Astrocyte (in vitro differentiated cells and primary cell): ENCODE data around the gene LRP1B. TPM values are rescaled to one million over a fixed set of nuclear protein-coding genes. Genes with fewer than 3 reads are reported as not detected.

Experiments used
- DNase-seq: peaks from one replicate; pipeline ENCODE4 v3.0.0-alpha.2; 2010; ENCODE audit warnings: low read depth
- FAIRE-seq: peaks from 2 replicates; lab custom pipeline; 2011; peaks lifted over from hg19 to GRCh38; lab: Jason Lieb, UNC
- H2AFZ ChIP-seq: 2 replicates; pipeline ENCODE4 v1.6.0; 2012; ENCODE audit warnings: low read depth, low read length, inconsistent platforms
- H3K27ac ChIP-seq: 2 replicates; pipeline ENCODE4 v1.5.1; 2011; ENCODE audit warnings: low read depth, low read length, inconsistent platforms
- H3K27me3 ChIP-seq: 2 replicates; pipeline ENCODE4 v1.6.0; 2011; ENCODE audit warnings: low read length, inconsistent platforms; ENCODE audit not compliant: insufficient read depth
- H3K36me3 ChIP-seq: 2 replicates; pipeline ENCODE4 v1.5.1; 2011; ENCODE audit warnings: low read length, inconsistent platforms; ENCODE audit not compliant: insufficient read depth
- H3K4me1 ChIP-seq: 2 replicates; pipeline ENCODE4 v1.5.1; 2011; ENCODE audit warnings: low read length, inconsistent platforms; ENCODE audit not compliant: insufficient read depth
- H3K4me2 ChIP-seq: 2 replicates; pipeline ENCODE4 v1.6.0; 2012; ENCODE audit warnings: low read length, inconsistent platforms
- H3K4me3 ChIP-seq: 2 replicates; pipeline ENCODE4 v1.5.1; 2011; ENCODE audit warnings: low read depth, mild to moderate bottlenecking, low read length, inconsistent platforms; ENCODE audit not compliant: insufficient read depth
- H3K79me2 ChIP-seq: 2 replicates; pipeline ENCODE4 v1.6.0; 2012; ENCODE audit warnings: mild to moderate bottlenecking, low read length, inconsistent platforms; ENCODE audit not compliant: insufficient read depth
- H3K9ac ChIP-seq: 2 replicates; pipeline ENCODE4 v1.6.0; 2012; ENCODE audit warnings: mild to moderate bottlenecking, low read length, inconsistent platforms
- H3K9me3 ChIP-seq: 2 replicates; pipeline ENCODE4 v1.5.1; 2012; ENCODE audit warnings: low read depth, mild to moderate bottlenecking, low read length, inconsistent platforms; ENCODE audit not compliant: insufficient read depth
- H4K20me1 ChIP-seq: 2 replicates; pipeline ENCODE4 v1.6.0; 2012; ENCODE audit warnings: low read length, inconsistent platforms; ENCODE audit not compliant: insufficient read depth
- H3K27ac Mint-ChIP-seq: one replicate; pipeline ENCODE4 v1.8.0; 2021; ENCODE audit warnings: mild to moderate bottlenecking, mixed read lengths; ENCODE audit not compliant: unreplicated experiment
- H3K27me3 Mint-ChIP-seq: one replicate; pipeline ENCODE4 v1.8.0; 2021; ENCODE audit warnings: low read depth, mixed read lengths; ENCODE audit not compliant: unreplicated experiment
- H3K36me3 Mint-ChIP-seq: one replicate; pipeline ENCODE4 v1.8.0; 2021; ENCODE audit warnings: low read depth, mixed read lengths; ENCODE audit not compliant: unreplicated experiment
- H3K4me1 Mint-ChIP-seq: one replicate; pipeline ENCODE4 v1.8.0; 2021; ENCODE audit warnings: low read depth, mixed read lengths; ENCODE audit not compliant: unreplicated experiment
- H3K4me3 Mint-ChIP-seq: one replicate; pipeline ENCODE4 v1.8.0; 2021; ENCODE audit warnings: mild to moderate bottlenecking, moderate library complexity, mixed read lengths; ENCODE audit not compliant: unreplicated experiment
- H3K9me3 Mint-ChIP-seq: one replicate; pipeline ENCODE4 v1.8.0; 2021; ENCODE audit warnings: mild to moderate bottlenecking, mixed read lengths; ENCODE audit not compliant: unreplicated experiment
- CTCF ChIP-seq: IDR thresholded peaks from 2 replicates; pipeline ENCODE4 v1.5.1; 2011; ENCODE audit warnings: low read depth, mild to moderate bottlenecking, inconsistent platforms, low read length, moderate library complexity; ENCODE audit not compliant: insufficient read depth
- EZH2 ChIP-seq: IDR thresholded peaks from 2 replicates; pipeline ENCODE4 v1.6.1; 2012; ENCODE audit warnings: mild to moderate bottlenecking, low read length, inconsistent platforms; ENCODE audit not compliant: insufficient read depth
- total RNA-seq: library from RNA; stranded (reverse); gene quantifications from 2 replicates; pipeline ENCODE4 v1.2.1, GENCODE V29; 2021

The LRP1B gene
- total RNA-seq, 1 donor from 2014 or later: 1.5 TPM

- no peak for TF ChIP-seq EZH2
- TF ChIP-seq CTCF: no peak
- Mint-ChIP-seq H3K36me3 (no peaks in the 10 kb centered on the region), H3K4me1 (no peaks in the 10 kb centered on the region), H3K9me3 (no peaks in the 10 kb centered on the region), H3K4me3 (no peak overlapping the region), H3K27ac (no peak overlapping the region), H3K27me3 (no peaks in the 10 kb centered on the region)
- no peak for FAIRE-seq
- H3K36me3 ChIP-seq: no peaks in the 10 kb centered on the region
- no peak overlapping the region for H2AFZ ChIP-seq
- H3K27me3 ChIP-seq: no peaks in the 10 kb centered on the region
- H4K20me1 ChIP-seq: no peaks in the 10 kb centered on the region
- no peaks in the 10 kb centered on the region for H3K4me1 ChIP-seq
- H3K4me2 ChIP-seq: no peak overlapping the region
- no peak overlapping the region for H3K9ac ChIP-seq
- no peaks in the 10 kb centered on the region for H3K9me3 ChIP-seq
- H3K79me2 ChIP-seq: no peaks in the 10 kb centered on the region
- H3K27ac ChIP-seq: no peak overlapping the region
- H3K4me3 ChIP-seq: no peak overlapping the region
- DNase-seq: no peak
Observed at GRCh38 chr2:140273408-140273807, 1857.4 kb downstream of the LRP1B start.

- no peak overlapping the region for H3K4me2 ChIP-seq
- H3K27me3 Mint-ChIP-seq: no peaks in the 10 kb centered on the region
- no peak for TF ChIP-seq EZH2
- TF ChIP-seq CTCF: no peak
Observed at GRCh38 chr2:140270224-140270623, 1860.6 kb downstream of the LRP1B start.

GRCh38 chr2:140269000-140269399 lies 1861.8 kb downstream of the LRP1B start:
- Histone ChIP-seq H3K36me3 (no peaks in the 10 kb centered on the region), H3K27ac (no peak overlapping the region), H3K79me2 (no peaks in the 10 kb centered on the region), H3K9ac (no peak overlapping the region), H3K4me2 (no peak overlapping the region), H3K27me3 (no peaks in the 10 kb centered on the region), H3K4me3 (no peak overlapping the region), H3K9me3 (no peaks in the 10 kb centered on the region), H3K4me1 (no peaks in the 10 kb centered on the region), H2AFZ (no peak overlapping the region), H4K20me1 (no peaks in the 10 kb centered on the region)
- no peak overlapping the region for H3K4me3 Mint-ChIP-seq
- no peak for FAIRE-seq
- no peaks in the 10 kb centered on the region for H3K27me3 Mint-ChIP-seq
- no peak overlapping the region for H3K27ac Mint-ChIP-seq
- no peak for DNase-seq
- no peaks in the 10 kb centered on the region for H3K4me1 Mint-ChIP-seq
- TF ChIP-seq EZH2: no peak
- no peak for TF ChIP-seq CTCF
- no peaks in the 10 kb centered on the region for H3K36me3 Mint-ChIP-seq
- H3K9me3 Mint-ChIP-seq: no peaks in the 10 kb centered on the region

More at GRCh38 chr2:140270224-140270623, 1860.6 kb downstream of the LRP1B start:
- Mint-ChIP-seq H3K27ac (no peak overlapping the region), H3K9me3 (no peaks in the 10 kb centered on the region), H3K4me3 (no peak overlapping the region), H3K4me1 (no peaks in the 10 kb centered on the region), H3K36me3 (no peaks in the 10 kb centered on the region)
- FAIRE-seq (no peak), DNase-seq (no peak)
- Histone ChIP-seq H3K9me3 (no peaks in the 10 kb centered on the region), H2AFZ (no peak overlapping the region), H4K20me1 (no peaks in the 10 kb centered on the region), H3K4me3 (no peak overlapping the region), H3K36me3 (no peaks in the 10 kb centered on the region), H3K27ac (no peak overlapping the region), H3K27me3 (no peaks in the 10 kb centered on the region), H3K9ac (no peak overlapping the region), H3K4me1 (no peaks in the 10 kb centered on the region), H3K79me2 (no peaks in the 10 kb centered on the region)
